Measurements from ENCODE around the gene MLH1.
A peak's percentile ranks its signal among the peaks of the same experiment; 100 is the strongest.
"Not testable (repeated sequence)": the region's sequence is repeated elsewhere in the genome, so short reads cannot be mapped to it uniquely, and the experiment has no call there.

MLH1 gene

GRCh38 chr3:36993326-36994283 is at the start of gene MLH1:
Gene MLH1 (plus strand): TSS chr3:36993518. CDS start chr3:36993548, 30 bp downstream.
- DNase-seq (ENCODE audit: low read depth, low spot score): peak; percentile 100

GRCh38 chr3:36943601-36944000 is 49.7 kb upstream of the MLH1 start:
- peak; percentile 24 for DNase-seq (ENCODE audit: low read depth, low spot score)

- DNase-seq (ENCODE audit: low read depth, low spot score): peak; percentile 81
Measured at GRCh38 chr3:36944012-36944640, 49.2 kb upstream of the MLH1 start.

- peak; percentile 46 for DNase-seq (ENCODE audit: low read depth, low spot score)
Measured at GRCh38 chr3:36944641-36945270, 48.6 kb upstream of the MLH1 start, which contains the start of gene TRANK1. Gene TRANK1 (minus strand): TSS chr3:36945054. CDS start chr3:36944809, 245 bp downstream.

- DNase-seq (ENCODE audit: low read depth, low spot score): no peak
Measured at GRCh38 chr3:36945333-36945980, 47.9 kb upstream of the MLH1 start.

- not testable (repeated sequence) for DNase-seq (ENCODE audit: low read depth, low spot score)
Measured at GRCh38 chr3:36947814-36948213, 45.5 kb upstream of the MLH1 start.

GRCh38 chr3:36954452-36955134 is 38.7 kb upstream of the MLH1 start:
- DNase-seq (ENCODE audit: low read depth, low spot score): no peak

GRCh38 chr3:36956155-36956554 is 37.2 kb upstream of the MLH1 start:
- DNase-seq (ENCODE audit: low read depth, low spot score): no peak

- no peak for DNase-seq (ENCODE audit: low read depth, low spot score)
Measured at GRCh38 chr3:36957063-36957462, 36.3 kb upstream of the MLH1 start.

GRCh38 chr3:36957862-36958686 is 35.2 kb upstream of the MLH1 start:
- no peak for DNase-seq (ENCODE audit: low read depth, low spot score)

- DNase-seq (ENCODE audit: low read depth, low spot score): no peak
Measured at GRCh38 chr3:36959821-36960220, 33.5 kb upstream of the MLH1 start.

- no peak for DNase-seq (ENCODE audit: low read depth, low spot score)
Measured at GRCh38 chr3:36960502-36960901, 32.8 kb upstream of the MLH1 start.

GRCh38 chr3:36963008-36963407 is 30.3 kb upstream of the MLH1 start:
- not testable (repeated sequence) for DNase-seq (ENCODE audit: low read depth, low spot score)

GRCh38 chr3:36964331-36964730 is 29.0 kb upstream of the MLH1 start:
- no peak for DNase-seq (ENCODE audit: low read depth, low spot score)

GRCh38 chr3:36964817-36965216 is 28.5 kb upstream of the MLH1 start:
- DNase-seq (ENCODE audit: low read depth, low spot score): no peak

GRCh38 chr3:36965440-36965839 is 27.9 kb upstream of the MLH1 start:
- peak; percentile 91 for DNase-seq (ENCODE audit: low read depth, low spot score)

GRCh38 chr3:36969085-36969484 is 24.2 kb upstream of the MLH1 start:
- no peak for DNase-seq (ENCODE audit: low read depth, low spot score)

GRCh38 chr3:36969540-36970432 is 23.5 kb upstream of the MLH1 start:
- peak; percentile 84 for DNase-seq (ENCODE audit: low read depth, low spot score)

- DNase-seq (ENCODE audit: low read depth, low spot score): no peak
Measured at GRCh38 chr3:36972163-36972562, 21.2 kb upstream of the MLH1 start.
